ENCODE data around the gene LAIR1. TPM values are rescaled to one million over a fixed set of nuclear protein-coding genes. Genes with fewer than 3 reads are reported as not detected.
A peak's percentile ranks its signal among the peaks of the same experiment; 100 is the strongest.
"Not testable (repeated sequence)": the region's sequence is repeated elsewhere in the genome, so short reads cannot be mapped to it uniquely, and the experiment has no call there.

The LAIR1 gene
- total RNA-seq, 2 donors from 2014 or later = 31.2 to 64.7 TPM

- DNase-seq (ENCODE audit: low spot score) (no peak), ATAC-seq (ENCODE audit: insufficient number of reproducible peaks, low FRiP score, low read depth) (no peak)
- H3K27me3 ChIP-seq (replicated peaks; ENCODE audit: insufficient read depth) = no peaks in the 10 kb centered on the region
- no peaks in the 10 kb centered on the region for H3K4me1 ChIP-seq (ENCODE audit: control insufficient read depth in 1 of 2, low read depth in 2 of 2)
- H3K27ac ChIP-seq = peak overlapping the region in 1 of 2 donors; percentile 30
- peak overlapping the region; percentile 43 for H3K4me3 ChIP-seq
- H3K9me3 ChIP-seq = no peaks in the 10 kb centered on the region
- no peak for TF ChIP-seq CTCF (IDR thresholded peaks at IDR 0.05)
- no peaks in the 10 kb centered on the region for H3K36me3 ChIP-seq
These were observed 4.5 kb upstream of the LAIR1 start for GRCh38 chr19:54369082-54369687.

GRCh38 chr19:54366811-54367210, 2.1 kb upstream of the LAIR1 start:
- Histone ChIP-seq H3K4me3 (no peak overlapping the region), H3K9me3 (no peaks in the 10 kb centered on the region), H3K36me3 (no peaks in the 10 kb centered on the region), H3K4me1 (ENCODE audit: control insufficient read depth in 1 of 2, low read depth in 2 of 2) (no peaks in the 10 kb centered on the region), H3K27me3 (replicated peaks; ENCODE audit: insufficient read depth) (no peaks in the 10 kb centered on the region), H3K27ac (no peak overlapping the region)
- DNase-seq (ENCODE audit: low spot score) (no peak), ATAC-seq (ENCODE audit: insufficient number of reproducible peaks, low FRiP score, low read depth) (no peak)
- TF ChIP-seq CTCF (IDR thresholded peaks at IDR 0.05) = no peak

- not testable (repeated sequence) for H3K27me3 ChIP-seq (replicated peaks; ENCODE audit: insufficient read depth); ATAC-seq (ENCODE audit: insufficient number of reproducible peaks, low FRiP score, low read depth); H3K9me3 ChIP-seq; DNase-seq (ENCODE audit: low spot score); H3K4me1 ChIP-seq (ENCODE audit: control insufficient read depth in 1 of 2, low read depth in 2 of 2); H3K36me3 ChIP-seq; H3K4me3 ChIP-seq; H3K27ac ChIP-seq
These were observed 1.1 kb upstream of the LAIR1 start for GRCh38 chr19:54365798-54366197.

GRCh38 chr19:54361680-54362422, 2.9 kb downstream of the LAIR1 start:
- peak overlapping the region; percentile 43 for H3K4me3 ChIP-seq
- H3K27ac ChIP-seq; H3K9me3 ChIP-seq; DNase-seq (ENCODE audit: low spot score); H3K27me3 ChIP-seq (replicated peaks; ENCODE audit: insufficient read depth); H3K36me3 ChIP-seq; ATAC-seq (ENCODE audit: insufficient number of reproducible peaks, low FRiP score, low read depth); H3K4me1 ChIP-seq (ENCODE audit: control insufficient read depth in 1 of 2, low read depth in 2 of 2): not testable (repeated sequence)

DNA sequence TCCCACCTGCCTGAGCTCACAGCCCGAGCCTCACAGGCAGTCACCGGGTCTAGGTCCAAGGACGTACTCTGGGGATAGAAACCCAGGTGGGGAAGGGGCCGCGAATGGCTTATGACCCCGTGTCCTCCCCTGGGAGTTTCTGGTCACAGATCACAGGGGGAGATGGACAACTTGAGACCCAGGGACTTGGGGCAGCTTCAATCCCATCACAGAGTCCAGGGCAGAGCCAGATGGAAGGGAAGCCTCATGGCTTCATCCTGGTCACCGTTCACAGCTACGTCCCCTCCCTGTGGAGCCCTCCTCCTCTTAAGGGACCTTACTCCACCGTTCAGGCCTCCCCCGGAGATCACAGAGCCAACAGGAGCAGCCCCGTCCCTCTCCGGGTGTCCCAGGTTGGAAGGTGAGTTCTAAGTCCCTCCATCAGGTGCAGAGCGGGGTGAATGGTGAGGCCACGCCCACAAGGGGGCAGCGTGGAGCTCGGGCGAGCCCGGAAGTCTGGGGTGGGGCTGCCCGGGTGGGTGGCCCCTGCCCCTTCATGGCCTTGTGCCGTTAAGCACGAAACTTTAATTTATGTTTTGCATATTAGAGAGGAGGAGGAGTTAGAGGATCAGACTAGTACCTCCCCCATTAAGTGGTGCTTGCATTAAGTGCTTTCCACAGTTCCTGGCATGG, 5.4 kb downstream of the LAIR1 start:
- DNase-seq (ENCODE audit: low spot score); ATAC-seq (ENCODE audit: insufficient number of reproducible peaks, low FRiP score, low read depth); H3K4me3 ChIP-seq; H3K4me1 ChIP-seq (ENCODE audit: control insufficient read depth in 1 of 2, low read depth in 2 of 2); H3K27ac ChIP-seq; H3K9me3 ChIP-seq; H3K36me3 ChIP-seq; H3K27me3 ChIP-seq (replicated peaks; ENCODE audit: insufficient read depth): not testable (repeated sequence)

DNA sequence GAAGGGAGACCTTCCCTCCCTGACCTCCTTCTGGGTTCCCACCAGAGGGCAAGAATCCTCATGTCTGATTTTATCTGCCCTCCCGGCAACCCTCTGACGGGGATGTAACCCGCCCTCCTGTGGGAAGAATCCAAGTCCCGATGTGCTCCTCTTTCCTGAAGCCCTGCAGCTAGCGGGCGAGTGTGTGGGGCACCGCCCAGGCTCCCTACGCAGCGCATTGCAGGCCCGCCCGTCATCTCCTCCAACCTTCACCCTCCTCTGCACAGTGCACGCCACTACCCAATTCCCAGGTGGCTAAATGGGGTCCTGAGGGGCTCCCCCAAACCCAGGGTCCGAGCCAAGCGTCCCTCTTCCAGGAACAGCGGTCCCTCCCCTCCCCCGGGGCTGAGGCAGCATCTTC, 7.3 kb downstream of the LAIR1 start:
- ATAC-seq (ENCODE audit: insufficient number of reproducible peaks, low FRiP score, low read depth) (no peak), DNase-seq (ENCODE audit: low spot score) (no peak)
- no peaks in the 10 kb centered on the region for H3K27me3 ChIP-seq (replicated peaks; ENCODE audit: insufficient read depth)
- H3K27ac ChIP-seq = no peak overlapping the region
- H3K36me3 ChIP-seq = no peaks in the 10 kb centered on the region
- no peaks in the 10 kb centered on the region for H3K9me3 ChIP-seq
- no peak for TF ChIP-seq CTCF (IDR thresholded peaks at IDR 0.05)
- H3K4me1 ChIP-seq (ENCODE audit: control insufficient read depth in 1 of 2, low read depth in 2 of 2) = no peaks in the 10 kb centered on the region
- H3K4me3 ChIP-seq = no peak overlapping the region

Measured in thoracic aorta (tissue), 2 donors.